Calu3 (cell line): ENCODE results near the gene FNBP1. TPM values are rescaled to one million over a fixed set of nuclear protein-coding genes. Genes with fewer than 3 reads are reported as not detected.

ENCODE experiments used
- BruUV-seq: library from RNA; stranded (reverse); fragments of 400-500 nt; replicated peaks from 2 replicates; lab custom pipeline; 2021; lab: Mats Ljungman, UMichigan
- CTCF ChIA-PET: fragments of 300-600 bp; sonication (Branson Sonifier 250); formaldehyde crosslinking; loops from one replicate; lab custom pipeline; 2022; ENCODE audit warnings: antibody characterized with exemption; lab: Charles Lee
- DNase-seq: peaks from one replicate; pipeline ENCODE4 v3.0.0; 2022
- H3K27ac Mint-ChIP-seq: one replicate; pipeline ENCODE4 v1.8.0; 2022; ENCODE audit warnings: mixed read lengths; ENCODE audit not compliant: unreplicated experiment
- H3K27me3 Mint-ChIP-seq: one replicate; pipeline ENCODE4 v1.8.0; 2022; ENCODE audit warnings: mixed read lengths; ENCODE audit not compliant: unreplicated experiment
- H3K36me3 Mint-ChIP-seq: one replicate; pipeline ENCODE4 v1.8.0; 2022; ENCODE audit warnings: mild to moderate bottlenecking, moderate library complexity, mixed read lengths; ENCODE audit not compliant: insufficient read depth, unreplicated experiment
- H3K4me1 Mint-ChIP-seq: one replicate; pipeline ENCODE4 v1.8.0; 2022; ENCODE audit warnings: mild to moderate bottlenecking, low read depth, mixed read lengths; ENCODE audit not compliant: unreplicated experiment
- H3K4me3 Mint-ChIP-seq: one replicate; pipeline ENCODE4 v1.8.0; 2022; ENCODE audit warnings: mild to moderate bottlenecking, low read depth, moderate library complexity, mixed read lengths; ENCODE audit not compliant: unreplicated experiment
- H3K9me3 Mint-ChIP-seq: one replicate; pipeline ENCODE4 v1.8.0; 2022; ENCODE audit warnings: low read depth, mixed read lengths; ENCODE audit not compliant: unreplicated experiment
- intact Hi-C: fragments of 100-400 bp; cut with micrococcal nuclease; formaldehyde crosslinking; loops from one replicate; pipeline ENCODE4 v1.10.0; 2022; ENCODE audit not compliant: unreplicated experiment
- total RNA-seq: library from RNA; stranded (reverse); gene quantifications from 2 replicates; pipeline ENCODE4 v1.2.3, GENCODE V29; 2022
- TF ChIP-seq, protein P1 (sequence below): fragments of 200-600 bp; IDR thresholded peaks from one replicate; pipeline ENCODE4 v1.8.0; 2022; ENCODE audit warnings: antibody characterized with exemption; ENCODE audit not compliant: unreplicated experiment

Gene FNBP1
- total RNA-seq, 1 experiment from 2014 or later = 9.9 TPM

DNA sequence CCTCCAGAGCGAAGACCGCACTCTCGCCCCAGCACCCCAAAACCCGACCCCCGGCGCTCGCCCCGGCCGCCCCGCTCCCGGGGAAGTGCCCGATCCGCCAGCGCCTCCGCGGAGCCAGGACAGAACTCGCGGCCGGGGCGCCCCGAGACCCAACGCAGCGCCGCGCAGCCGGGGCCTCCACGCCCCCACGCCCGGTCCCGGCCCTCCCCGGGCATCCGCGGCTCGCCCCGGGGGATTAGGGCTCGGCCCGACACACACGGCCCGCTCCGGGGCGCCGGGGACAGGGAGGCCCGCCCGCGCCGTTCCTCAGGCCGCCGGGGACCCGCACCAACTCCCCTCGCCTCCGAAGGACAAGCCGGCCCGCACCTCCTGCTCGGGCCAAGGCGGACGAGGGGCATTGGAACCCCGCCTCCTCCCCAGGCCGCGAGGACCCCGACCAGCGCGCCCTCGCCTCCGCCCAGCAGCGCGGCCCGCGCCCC, 544 bp downstream of the FNBP1 start:
- peaks cover 15% of the 10 kb centered on the region for H3K4me1 Mint-ChIP-seq
- no peaks in the 10 kb centered on the region for H3K27me3 Mint-ChIP-seq
- H3K27ac Mint-ChIP-seq = peak overlapping the region; percentile 78
- TF ChIP-seq, protein P1, sequence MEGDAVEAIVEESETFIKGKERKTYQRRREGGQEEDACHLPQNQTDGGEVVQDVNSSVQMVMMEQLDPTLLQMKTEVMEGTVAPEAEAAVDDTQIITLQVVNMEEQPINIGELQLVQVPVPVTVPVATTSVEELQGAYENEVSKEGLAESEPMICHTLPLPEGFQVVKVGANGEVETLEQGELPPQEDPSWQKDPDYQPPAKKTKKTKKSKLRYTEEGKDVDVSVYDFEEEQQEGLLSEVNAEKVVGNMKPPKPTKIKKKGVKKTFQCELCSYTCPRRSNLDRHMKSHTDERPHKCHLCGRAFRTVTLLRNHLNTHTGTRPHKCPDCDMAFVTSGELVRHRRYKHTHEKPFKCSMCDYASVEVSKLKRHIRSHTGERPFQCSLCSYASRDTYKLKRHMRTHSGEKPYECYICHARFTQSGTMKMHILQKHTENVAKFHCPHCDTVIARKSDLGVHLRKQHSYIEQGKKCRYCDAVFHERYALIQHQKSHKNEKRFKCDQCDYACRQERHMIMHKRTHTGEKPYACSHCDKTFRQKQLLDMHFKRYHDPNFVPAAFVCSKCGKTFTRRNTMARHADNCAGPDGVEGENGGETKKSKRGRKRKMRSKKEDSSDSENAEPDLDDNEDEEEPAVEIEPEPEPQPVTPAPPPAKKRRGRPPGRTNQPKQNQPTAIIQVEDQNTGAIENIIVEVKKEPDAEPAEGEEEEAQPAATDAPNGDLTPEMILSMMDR = no peak
- no peaks in the 10 kb centered on the region for H3K9me3 Mint-ChIP-seq
- intact Hi-C loops = loop anchor here (10.0 kb wide), 1 partner anchor 78 kb away; no protein-coding TSS in a partner anchor
- peak overlapping the region; percentile 90 for H3K4me3 Mint-ChIP-seq
- H3K36me3 Mint-ChIP-seq = peaks cover 18% of the 10 kb centered on the region
- CTCF ChIA-PET = interaction anchor here (0.6 kb wide), 1 partner anchor 10 kb away, joined by 4 read pairs; no protein-coding TSS in a partner anchor
- BruUV-seq = no TSS peak
- DNase-seq = no peak

DNA sequence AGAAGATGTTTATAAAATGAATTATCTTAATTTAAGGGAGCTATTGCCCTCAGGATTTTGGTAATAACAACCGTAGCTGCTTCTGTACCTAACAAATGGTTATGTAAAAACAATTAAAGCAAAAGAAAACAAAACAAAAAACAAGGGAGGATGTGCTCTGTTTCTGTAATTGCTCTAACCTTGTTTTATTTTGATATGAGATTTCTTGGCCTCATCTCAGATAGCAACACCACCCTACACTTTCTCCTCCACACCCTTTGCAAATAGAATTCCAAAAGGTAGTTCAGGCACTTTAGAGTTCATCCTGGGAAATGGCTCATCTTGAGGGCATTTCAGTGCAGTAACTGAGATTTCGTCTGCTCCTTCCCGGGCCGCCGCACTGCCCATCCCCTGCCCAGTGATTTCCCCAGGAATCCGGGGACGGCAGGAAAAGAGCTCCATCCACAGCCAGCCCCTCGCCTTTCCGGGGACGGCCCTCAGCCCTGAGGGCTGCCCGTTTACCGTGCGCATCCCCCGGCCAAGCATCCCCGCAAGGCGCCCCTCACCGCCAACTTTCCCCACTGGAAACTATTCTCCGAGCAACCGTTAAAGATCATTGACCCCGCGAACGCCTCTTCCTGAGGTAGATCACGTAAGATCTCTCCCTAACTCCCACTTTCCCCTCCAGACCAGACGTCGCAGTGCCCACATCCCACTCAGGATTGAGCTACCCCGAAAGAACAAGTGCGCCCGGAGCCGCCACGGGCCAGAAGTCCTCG, 1.2 kb downstream of the FNBP1 start:
- BruUV-seq = no TSS peak
- peaks cover 15% of the 10 kb centered on the region for H3K4me1 Mint-ChIP-seq
- no peaks in the 10 kb centered on the region for H3K27me3 Mint-ChIP-seq
- H3K27ac Mint-ChIP-seq = peak overlapping the region; percentile 78
- CTCF ChIA-PET = interaction anchor here (0.6 kb wide), 1 partner anchor 10 kb away, joined by 4 read pairs; no protein-coding TSS in a partner anchor
- H3K9me3 Mint-ChIP-seq = no peaks in the 10 kb centered on the region
- peak overlapping the region; percentile 90 for H3K4me3 Mint-ChIP-seq
- no peak for DNase-seq
- H3K36me3 Mint-ChIP-seq = peaks cover 18% of the 10 kb centered on the region
- intact Hi-C loops = loop anchor here (10.0 kb wide), 1 partner anchor 77 kb away; no protein-coding TSS in a partner anchor
- TF ChIP-seq, protein P1 = no peak

DNA sequence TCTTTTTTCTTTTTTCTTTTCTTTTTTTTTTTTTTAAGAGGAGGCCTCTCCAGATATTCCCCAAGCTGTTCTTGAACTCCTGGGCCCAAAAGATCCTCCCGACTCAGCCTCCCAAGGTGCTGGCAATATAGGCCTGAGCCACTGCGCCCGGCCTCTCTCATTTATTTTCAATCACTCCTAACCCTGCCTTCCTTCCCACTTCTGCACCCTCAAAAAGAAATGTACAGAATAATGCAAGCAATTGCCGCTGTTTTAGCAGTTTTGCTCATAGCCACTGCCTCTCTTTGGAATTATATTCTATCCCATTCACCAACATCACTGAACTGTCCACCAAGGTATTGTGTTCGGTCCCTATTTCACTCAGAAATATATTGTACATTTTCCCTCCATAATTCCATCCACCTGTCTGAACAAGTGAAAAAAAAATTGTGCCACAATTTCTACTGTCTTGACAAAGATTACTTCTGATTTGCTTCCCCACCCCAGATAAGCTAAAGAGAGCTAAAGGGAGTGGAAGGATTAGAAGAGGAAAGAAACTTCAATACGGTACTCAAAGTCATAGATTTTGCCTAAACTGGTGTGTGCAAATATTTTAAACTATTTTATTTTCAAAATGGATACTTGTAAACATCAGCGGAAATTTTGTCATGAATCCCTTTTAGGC, 1.9 kb downstream of the FNBP1 start:
- Mint-ChIP-seq H3K27me3 (no peaks in the 10 kb centered on the region), H3K4me1 (peaks cover 15% of the 10 kb centered on the region), H3K4me3 (no peak overlapping the region), H3K36me3 (peaks cover 18% of the 10 kb centered on the region), H3K9me3 (no peaks in the 10 kb centered on the region), H3K27ac (no peak overlapping the region)
- BruUV-seq = no TSS peak
- DNase-seq = no peak
- TF ChIP-seq, protein P1 = no peak
- intact Hi-C loops = loop anchor here (10.0 kb wide), 1 partner anchor 76 kb away; no protein-coding TSS in a partner anchor
- CTCF ChIA-PET = no interaction called here

DNA sequence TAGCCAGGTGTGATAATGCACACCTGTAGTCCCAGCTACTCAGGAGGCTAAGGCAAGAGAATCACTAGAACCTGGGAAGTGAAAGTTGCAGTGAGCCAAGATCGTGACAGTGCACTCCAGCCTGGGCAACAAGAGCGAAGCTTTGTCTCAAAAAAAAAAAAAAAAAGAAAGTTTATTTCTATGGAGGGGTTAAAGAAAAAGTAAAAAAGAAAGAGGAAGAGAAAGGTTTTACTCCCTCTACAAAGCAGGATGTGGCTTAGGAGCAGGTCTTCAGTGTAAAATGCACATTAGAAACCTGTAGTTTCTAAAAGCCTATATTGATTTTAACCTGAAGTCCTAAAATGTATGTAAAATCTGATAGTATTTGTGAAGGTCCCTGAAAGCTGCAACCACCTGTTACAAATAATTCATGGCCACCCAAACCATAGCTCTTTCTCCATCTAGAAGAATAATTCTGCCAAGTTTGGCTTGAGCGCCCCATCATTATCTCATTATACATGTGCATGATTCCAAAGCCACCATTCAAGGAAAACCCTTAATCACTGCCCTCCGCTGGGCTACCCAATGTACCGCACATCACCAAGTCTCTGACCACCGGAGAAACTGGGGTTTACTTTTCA, 3.4 kb downstream of the FNBP1 start:
- CTCF ChIA-PET = interaction anchor here (0.6 kb wide), 2 partner anchors 899 to 1764 kb away, joined by 3 to 5 read pairs; no protein-coding TSS in a partner anchor
- H3K4me3 Mint-ChIP-seq = no peak overlapping the region
- no peaks in the 10 kb centered on the region for H3K9me3 Mint-ChIP-seq
- H3K4me1 Mint-ChIP-seq = peaks cover 6% of the 10 kb centered on the region
- no peaks in the 10 kb centered on the region for H3K27me3 Mint-ChIP-seq
- DNase-seq = no peak
- BruUV-seq = no TSS peak
- TF ChIP-seq, protein P1 = no peak
- intact Hi-C loops = loop anchor here (10.0 kb wide), 1 partner anchor 75 kb away; no protein-coding TSS in a partner anchor
- H3K36me3 Mint-ChIP-seq = peaks cover 18% of the 10 kb centered on the region
- H3K27ac Mint-ChIP-seq = no peak overlapping the region
